NCI-H2227 (cell line): ENCODE measurements around the gene NDUFC1.

Experiments
- DNase-seq: peaks from one replicate; lab custom pipeline; 2025; ENCODE audit not compliant: unreplicated experiment; lab: John Stamatoyannopoulos, UW

The NDUFC1 gene

DNA sequence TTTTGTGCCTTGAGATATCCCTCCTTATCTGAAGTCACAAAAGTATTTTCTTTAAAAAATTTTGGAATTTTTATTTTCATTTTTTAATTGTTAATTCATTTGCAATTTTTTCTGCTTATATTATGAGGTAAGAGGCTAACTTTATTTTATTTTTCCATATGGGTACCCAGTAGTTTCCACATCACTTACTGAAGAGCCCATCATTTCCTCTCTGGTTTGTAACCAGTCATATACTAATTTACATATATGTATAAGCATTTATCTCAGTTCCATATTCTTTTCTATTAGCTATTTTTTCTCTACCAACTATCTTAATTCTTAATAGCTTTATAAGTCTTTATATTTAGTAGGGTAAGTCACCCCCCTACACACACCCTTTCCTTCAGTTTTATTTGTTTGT is 49.2 kb downstream of the NDUFC1 start:
- DNase-seq: no peak

DNA sequence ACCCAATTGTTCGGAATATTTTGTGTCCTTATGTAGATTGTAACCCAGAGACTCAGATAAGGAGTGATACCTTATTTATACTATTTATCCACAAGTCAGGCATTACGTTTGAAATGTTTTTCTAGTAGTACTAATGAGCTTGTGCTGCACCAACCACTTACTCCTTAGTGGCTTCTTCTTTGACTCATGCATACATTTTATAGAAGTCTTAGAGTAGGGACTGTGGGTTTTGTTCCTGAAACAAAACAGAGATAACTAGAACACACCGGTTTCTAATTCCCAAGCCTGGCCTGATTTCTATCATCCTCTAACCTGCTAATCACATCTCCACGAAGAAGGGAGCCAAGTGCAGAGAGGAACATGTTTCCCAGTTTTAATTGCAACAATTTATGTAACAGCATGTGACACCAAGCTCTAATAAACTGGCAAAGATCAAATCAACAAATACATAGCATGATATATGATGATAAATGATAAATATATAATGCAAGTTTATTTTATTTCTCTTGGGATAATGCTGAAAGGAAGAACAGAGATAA is 54.5 kb downstream of the NDUFC1 start:
- no peak for DNase-seq

DNA sequence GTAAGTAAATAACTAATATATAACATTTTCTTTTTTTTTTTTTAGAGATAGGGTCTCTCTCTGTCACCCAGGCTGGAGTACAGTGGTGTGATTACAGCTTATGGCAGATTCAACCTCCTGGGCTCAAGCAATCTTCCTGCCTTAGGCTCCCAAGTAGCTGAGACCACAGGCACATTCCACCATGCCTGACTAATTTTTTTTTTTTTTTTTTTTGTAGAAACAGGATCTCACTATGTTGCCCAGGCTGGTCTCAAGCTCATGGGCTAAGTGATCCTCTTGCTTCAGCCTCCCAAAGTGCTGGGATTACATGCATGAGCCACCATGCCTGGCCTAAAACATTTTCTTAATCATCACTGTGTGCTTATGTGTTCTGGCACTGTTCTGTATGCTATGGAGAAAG is 55.0 kb downstream of the NDUFC1 start:
- no peak for DNase-seq

DNA sequence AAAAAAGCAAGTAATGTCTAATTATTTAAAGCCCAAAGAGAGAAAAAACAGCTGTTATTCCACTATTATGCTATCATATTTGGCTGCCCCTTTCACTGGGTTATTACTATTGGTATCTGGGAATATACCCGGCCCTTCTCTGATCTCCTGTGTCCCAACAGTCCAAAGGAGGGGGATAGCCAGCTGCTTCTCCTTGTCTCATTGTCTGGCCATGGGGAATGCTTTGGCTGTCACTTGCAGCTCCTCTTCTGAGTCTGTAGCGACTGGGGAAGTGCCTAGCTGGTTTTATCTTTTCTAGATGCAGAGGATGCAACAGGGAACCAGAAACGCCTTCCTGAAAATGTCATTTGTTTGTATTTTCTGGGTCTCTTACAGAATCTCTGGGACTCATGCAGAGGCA is 56.1 kb downstream of the NDUFC1 start:
- DNase-seq: no peak

DNA sequence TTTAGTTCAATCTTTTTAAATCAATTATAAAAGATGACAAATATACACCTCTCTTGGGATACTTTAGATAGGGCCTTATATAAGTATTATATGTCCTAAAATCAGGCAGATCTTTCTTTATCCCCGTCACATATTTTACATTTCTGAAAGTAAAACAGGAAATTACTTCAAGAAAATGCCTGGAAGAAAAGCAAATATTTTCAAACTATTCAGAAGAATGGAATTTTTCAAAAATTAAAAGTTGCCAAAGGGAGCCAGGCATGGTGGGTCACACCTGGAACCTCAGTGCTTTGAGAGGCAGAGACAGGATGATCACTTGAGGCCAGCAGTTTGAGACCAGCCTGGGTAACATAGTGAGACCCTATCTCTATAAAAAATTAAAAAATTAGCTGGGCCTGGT is 56.7 kb downstream of the NDUFC1 start:
- DNase-seq: no peak

DNA sequence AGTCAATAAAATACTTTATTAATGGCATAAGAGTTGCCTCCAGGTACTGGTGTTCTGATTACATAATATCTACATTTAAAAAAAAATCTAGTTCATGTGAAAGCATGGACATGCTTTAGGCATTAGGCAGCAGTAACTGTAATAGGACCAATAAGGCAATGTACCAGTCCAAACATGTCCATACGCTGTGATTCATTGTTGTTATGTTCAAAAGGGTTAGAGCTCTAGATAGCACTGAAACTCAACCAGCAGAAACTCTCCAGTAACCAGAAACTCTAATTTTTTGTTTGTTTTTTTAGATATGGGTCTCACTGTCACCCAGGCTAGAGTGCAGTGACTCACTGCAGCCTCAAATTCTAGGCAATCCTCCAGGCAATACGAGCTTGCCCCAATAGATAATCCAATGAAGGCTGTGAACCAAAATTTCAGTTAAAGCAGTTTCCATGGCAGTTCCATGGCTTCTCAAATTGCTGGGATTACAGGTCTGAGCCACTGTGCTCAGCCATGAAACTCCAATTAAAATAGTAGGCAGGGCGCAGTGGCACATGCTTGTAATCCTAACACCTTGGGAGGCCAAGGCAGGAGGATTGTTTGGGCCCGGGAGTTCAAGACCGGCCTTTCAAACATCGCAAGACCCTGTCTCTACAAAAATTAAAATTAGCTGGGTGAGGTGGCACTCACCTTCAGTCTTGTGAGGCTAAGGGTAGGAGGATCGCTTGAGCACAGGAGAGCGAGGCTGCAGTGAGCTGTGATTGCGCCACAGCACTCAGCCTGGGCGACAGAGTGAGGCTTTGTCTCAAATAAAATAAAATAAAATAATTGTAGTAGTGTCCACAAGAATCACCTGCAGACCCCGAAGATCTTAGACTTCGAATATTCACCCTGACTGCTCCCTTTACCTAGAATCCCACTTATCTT is 58.6 kb downstream of the NDUFC1 start:
- DNase-seq: no peak

DNA sequence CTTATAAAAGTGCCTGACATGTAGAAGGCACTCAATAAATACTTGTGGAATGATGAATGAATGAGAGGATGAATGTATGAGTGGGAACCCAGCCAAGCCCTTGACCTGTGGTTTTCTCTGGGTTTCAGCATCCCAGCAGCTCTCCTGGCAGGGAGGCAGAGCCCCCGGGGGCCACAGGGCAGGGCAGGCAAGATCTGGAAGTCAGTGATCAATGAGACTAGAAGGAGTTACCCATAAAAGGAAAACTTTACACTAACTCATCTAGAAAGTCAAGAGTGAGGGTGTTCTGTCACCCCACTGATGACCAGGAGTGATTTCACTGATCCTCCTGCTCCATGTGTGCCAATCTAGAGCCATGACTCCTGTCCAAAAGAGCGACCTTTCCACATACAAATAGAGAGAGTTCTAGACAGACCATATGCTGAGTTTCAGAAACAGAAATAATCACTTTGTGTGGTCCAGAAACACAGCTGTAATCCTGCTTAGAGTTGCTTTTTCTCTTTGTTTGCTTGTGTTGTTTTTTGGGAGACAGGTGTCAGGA is 59.7 kb downstream of the NDUFC1 start:
- DNase-seq: no peak

DNA sequence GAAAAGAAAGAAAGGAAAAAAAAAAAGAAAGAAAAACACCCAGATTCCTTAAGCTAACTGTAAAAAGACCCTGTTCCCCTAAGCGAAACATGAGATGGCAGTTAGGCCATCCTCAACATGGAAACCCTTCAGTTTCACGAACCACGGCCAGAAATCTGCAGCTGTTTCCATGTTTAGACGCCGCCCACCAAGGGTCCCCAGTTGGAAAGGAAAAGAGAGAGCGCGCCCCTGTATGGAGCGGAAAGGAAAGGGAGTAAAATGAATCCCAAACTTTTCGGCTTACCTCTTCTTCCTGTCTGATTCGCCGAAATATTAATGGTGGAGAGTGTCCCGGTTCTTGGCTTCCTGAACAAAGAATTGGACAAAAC is 60.5 kb downstream of the NDUFC1 start:
- no peak for DNase-seq

DNA sequence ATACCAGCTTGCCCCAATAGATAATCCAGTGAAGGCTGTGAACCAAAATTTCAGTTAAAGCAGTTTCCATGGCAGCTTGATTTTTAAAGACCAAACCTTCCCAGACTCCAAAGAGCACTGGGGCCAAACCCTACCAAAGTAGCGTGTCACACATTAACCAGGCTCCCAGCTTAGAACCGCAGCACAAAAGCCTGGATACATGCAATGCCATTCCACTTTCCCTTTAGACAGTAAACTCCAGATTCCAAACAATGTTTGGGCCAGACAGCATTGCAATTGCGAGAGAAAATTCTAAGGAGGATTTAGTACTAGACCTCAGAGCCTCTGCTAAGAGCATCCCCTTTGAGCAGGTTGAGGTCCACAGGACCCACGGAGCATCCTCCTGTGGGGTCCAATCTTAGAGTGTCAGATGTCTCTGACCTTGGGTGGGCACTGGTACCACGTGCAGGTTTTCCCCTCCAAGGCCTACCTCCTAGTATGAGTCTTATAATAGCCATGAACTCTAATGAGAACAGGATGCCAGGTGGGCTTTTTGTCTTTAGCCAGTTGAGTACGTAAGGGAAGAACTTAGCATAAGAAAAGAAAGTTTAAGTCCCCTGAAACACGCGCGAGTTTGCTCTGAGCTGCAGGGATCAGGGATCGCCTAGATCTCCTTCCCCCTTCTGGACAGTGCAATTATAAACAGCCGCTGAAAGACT is 61.0 kb downstream of the NDUFC1 start:
- DNase-seq: no peak
